A549 (cell line): ENCODE results near the gene ALDH1A3.

Experiments used
- EP300 ChIP-seq, 2 experiments: fragments of >200 bp; sonication (Bioruptor Twin); formaldehyde crosslinking; IDR thresholded peaks; 2 replicates in 1 of 2; 3 replicates in 1 of 2; pipeline ENCODE4 v1.6.1; 2016 to 2017
- ESRRA ChIP-seq: fragments of 150-350 bp; IDR thresholded peaks from 2 replicates; pipeline ENCODE4 v1.6.1; 2014; ENCODE audit warnings: mild to moderate bottlenecking, low read length, borderline replicate concordance
- RNF2 ChIP-seq: fragments of 200-600 bp; sonication (generic); IDR thresholded peaks from 2 replicates; pipeline ENCODE4 v1.6.1; 2016; ENCODE audit warnings: low read depth, mild to moderate bottlenecking, antibody characterized with exemption, moderate library complexity, borderline replicate concordance
- TF ChIP-seq, protein P1 (sequence below): fragments of >200 bp; sonication (Bioruptor Twin); formaldehyde crosslinking; IDR thresholded peaks from 3 replicates; pipeline ENCODE4 v1.5.1; 2016
- TF ChIP-seq, protein P2 (sequence below): fragments of 200-600 bp; sonication (generic); IDR thresholded peaks from 2 replicates; pipeline ENCODE4 v1.6.1; 2016; ENCODE audit warnings: antibody characterized with exemption, mild to moderate bottlenecking, moderate library complexity

DNA sequence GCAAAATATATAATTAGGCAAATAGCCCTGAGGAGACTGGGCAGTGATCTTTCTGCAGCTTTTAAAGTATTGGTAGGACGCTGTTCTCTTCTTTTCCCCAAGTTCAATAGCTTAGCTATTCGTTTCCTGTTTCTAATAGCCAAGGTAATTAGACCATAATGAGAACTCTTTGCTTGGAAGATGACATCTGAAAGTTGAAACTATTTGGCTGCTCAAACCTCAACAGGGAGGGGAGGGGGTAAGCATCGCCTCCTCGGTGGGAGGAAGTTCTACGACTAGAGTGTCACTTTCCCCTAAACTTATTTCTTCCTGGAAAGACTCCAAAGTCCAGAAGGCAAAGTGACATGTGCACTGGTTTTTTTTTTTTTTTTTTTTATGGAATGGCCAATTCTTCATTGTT is 22.8 kb upstream of the ALDH1A3 start:
- TF ChIP-seq EP300 (IDR thresholded peaks at IDR 0.05) (no peak), ESRRA (no peak), RNF2 (no peak)
- TF ChIP-seq, protein P1, sequence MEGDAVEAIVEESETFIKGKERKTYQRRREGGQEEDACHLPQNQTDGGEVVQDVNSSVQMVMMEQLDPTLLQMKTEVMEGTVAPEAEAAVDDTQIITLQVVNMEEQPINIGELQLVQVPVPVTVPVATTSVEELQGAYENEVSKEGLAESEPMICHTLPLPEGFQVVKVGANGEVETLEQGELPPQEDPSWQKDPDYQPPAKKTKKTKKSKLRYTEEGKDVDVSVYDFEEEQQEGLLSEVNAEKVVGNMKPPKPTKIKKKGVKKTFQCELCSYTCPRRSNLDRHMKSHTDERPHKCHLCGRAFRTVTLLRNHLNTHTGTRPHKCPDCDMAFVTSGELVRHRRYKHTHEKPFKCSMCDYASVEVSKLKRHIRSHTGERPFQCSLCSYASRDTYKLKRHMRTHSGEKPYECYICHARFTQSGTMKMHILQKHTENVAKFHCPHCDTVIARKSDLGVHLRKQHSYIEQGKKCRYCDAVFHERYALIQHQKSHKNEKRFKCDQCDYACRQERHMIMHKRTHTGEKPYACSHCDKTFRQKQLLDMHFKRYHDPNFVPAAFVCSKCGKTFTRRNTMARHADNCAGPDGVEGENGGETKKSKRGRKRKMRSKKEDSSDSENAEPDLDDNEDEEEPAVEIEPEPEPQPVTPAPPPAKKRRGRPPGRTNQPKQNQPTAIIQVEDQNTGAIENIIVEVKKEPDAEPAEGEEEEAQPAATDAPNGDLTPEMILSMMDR, result no peak
- TF ChIP-seq, protein P2, sequence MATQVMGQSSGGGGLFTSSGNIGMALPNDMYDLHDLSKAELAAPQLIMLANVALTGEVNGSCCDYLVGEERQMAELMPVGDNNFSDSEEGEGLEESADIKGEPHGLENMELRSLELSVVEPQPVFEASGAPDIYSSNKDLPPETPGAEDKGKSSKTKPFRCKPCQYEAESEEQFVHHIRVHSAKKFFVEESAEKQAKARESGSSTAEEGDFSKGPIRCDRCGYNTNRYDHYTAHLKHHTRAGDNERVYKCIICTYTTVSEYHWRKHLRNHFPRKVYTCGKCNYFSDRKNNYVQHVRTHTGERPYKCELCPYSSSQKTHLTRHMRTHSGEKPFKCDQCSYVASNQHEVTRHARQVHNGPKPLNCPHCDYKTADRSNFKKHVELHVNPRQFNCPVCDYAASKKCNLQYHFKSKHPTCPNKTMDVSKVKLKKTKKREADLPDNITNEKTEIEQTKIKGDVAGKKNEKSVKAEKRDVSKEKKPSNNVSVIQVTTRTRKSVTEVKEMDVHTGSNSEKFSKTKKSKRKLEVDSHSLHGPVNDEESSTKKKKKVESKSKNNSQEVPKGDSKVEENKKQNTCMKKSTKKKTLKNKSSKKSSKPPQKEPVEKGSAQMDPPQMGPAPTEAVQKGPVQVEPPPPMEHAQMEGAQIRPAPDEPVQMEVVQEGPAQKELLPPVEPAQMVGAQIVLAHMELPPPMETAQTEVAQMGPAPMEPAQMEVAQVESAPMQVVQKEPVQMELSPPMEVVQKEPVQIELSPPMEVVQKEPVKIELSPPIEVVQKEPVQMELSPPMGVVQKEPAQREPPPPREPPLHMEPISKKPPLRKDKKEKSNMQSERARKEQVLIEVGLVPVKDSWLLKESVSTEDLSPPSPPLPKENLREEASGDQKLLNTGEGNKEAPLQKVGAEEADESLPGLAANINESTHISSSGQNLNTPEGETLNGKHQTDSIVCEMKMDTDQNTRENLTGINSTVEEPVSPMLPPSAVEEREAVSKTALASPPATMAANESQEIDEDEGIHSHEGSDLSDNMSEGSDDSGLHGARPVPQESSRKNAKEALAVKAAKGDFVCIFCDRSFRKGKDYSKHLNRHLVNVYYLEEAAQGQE, result no peak
